ENCODE results near the gene DUS1L.

DUS1L gene

DNA sequence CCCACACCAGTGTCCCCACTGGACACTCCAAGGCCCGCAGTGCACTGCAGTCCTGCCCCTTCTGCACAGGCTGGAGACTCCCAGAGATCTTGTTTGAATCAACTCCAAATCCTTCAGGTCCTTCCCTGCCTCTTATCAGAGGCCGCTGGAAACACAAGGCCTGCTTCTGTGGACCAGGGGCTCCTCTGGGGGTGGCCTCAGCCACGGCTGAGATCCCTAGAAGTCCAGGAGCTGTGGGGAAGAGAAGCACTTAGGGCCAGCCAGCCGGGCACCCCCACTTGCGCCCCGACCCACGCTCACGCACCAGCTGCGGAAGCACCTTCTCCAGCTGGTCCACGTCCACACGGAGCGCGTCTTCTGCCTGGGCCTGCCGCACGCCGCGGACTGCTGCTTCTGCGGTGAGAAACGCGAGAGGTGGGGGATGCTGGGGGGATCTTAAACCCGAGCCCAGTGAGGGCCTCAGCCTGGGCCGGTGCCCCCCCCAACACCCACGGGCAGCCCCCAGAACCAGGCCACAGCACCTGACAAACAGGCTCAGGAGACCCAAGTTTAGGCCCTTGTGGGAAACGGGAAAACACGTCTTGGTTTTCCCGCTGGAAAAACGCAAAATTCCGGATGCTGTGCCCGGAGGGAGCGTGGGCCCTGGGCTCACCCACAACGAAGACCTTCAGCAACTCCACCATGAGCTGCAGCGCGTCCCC is 46.5 kb downstream of the DUS1L start:
- H3K27ac ChIP-seq = no peak overlapping the region; the same call in 1 of the 2 replicates
- TF ChIP-seq ZFX (IDR thresholded peaks at IDR 0.05) = no peak
- TF ChIP-seq, protein P1, sequence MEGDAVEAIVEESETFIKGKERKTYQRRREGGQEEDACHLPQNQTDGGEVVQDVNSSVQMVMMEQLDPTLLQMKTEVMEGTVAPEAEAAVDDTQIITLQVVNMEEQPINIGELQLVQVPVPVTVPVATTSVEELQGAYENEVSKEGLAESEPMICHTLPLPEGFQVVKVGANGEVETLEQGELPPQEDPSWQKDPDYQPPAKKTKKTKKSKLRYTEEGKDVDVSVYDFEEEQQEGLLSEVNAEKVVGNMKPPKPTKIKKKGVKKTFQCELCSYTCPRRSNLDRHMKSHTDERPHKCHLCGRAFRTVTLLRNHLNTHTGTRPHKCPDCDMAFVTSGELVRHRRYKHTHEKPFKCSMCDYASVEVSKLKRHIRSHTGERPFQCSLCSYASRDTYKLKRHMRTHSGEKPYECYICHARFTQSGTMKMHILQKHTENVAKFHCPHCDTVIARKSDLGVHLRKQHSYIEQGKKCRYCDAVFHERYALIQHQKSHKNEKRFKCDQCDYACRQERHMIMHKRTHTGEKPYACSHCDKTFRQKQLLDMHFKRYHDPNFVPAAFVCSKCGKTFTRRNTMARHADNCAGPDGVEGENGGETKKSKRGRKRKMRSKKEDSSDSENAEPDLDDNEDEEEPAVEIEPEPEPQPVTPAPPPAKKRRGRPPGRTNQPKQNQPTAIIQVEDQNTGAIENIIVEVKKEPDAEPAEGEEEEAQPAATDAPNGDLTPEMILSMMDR (conservative IDR thresholded peaks at IDR 0.05) = no peak

GRCh38 chr17:82018152-82018988 is 47.2 kb downstream of the DUS1L start:
- TF ChIP-seq, protein P1 (conservative IDR thresholded peaks at IDR 0.05) = no peak
- no peak for TF ChIP-seq ZFX (IDR thresholded peaks at IDR 0.05)
- H3K27ac ChIP-seq = no peak overlapping the region

GRCh38 chr17:82017612-82018151 is 47.9 kb downstream of the DUS1L start:
- TF ChIP-seq, protein P1 (conservative IDR thresholded peaks at IDR 0.05) = no peak
- no peak for TF ChIP-seq ZFX (IDR thresholded peaks at IDR 0.05)
- no peak overlapping the region for H3K27ac ChIP-seq

DNA sequence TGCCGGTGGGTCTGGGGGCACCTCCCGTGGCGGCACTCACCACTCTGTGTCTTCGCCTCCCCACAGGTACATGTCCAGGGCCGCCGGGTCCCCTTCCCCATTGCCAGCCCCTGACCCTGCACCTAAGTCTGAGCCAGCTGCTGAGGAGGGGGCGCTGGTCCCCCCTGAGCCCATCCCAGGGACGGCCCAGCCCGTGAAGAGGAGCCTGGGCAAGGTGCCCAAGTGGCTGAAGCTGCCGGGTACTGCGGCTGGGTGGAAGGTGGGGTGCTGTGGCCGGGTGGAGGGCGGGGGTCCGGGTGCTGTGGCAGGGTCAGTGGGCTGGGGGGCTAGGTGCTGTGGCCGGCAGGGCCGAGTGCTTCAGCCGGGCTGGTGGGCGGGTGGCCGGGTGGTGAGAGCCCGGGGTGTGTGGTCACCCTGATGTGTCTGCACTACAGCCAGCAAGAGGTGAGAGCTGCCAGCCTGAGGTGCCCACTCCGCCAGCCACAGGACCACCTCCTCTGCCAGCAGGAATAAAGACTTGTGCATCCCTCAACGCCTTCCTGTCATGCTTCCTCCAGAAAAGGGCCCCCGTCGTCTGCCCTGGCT is 48.6 kb downstream of the DUS1L start:
- no peak overlapping the region for H3K27ac ChIP-seq
- TF ChIP-seq, protein P1 (conservative IDR thresholded peaks at IDR 0.05) = no peak
- no peak for TF ChIP-seq ZFX (IDR thresholded peaks at IDR 0.05)

- no peak for TF ChIP-seq ZFX (IDR thresholded peaks at IDR 0.05)
- TF ChIP-seq, protein P1 (conservative IDR thresholded peaks at IDR 0.05) = no peak
- no peak overlapping the region for H3K27ac ChIP-seq
Observed at GRCh38 chr17:82016061-82016874, 49.3 kb downstream of the DUS1L start.

- no peak for TF ChIP-seq ZFX (IDR thresholded peaks at IDR 0.05)
- TF ChIP-seq, protein P1 (conservative IDR thresholded peaks at IDR 0.05) = no peak
- H3K27ac ChIP-seq = no peak overlapping the region
Observed at GRCh38 chr17:82015311-82015971, 50.2 kb downstream of the DUS1L start.
